Measurements from ENCODE around the gene SLC29A4.

Gene SLC29A4

DNA sequence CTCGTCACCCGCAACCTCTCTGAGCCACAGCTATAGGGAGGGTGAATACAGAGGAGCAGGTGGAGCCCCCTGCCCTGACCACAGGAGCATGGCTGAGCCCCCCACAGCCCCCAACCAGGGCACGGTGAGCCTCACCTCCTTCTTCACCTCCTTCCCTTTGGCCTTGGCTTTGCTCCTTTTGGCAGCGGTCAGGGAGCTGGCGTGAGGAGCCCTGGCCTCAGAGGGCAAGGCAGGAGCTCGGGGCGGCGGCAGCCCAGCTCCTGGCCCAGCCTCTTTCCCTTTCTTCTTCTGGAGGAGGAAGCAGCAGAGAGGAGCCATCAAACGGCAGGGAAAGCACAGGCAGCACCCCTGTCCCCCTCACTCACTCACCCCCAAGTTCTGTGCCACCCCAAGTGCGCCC lies 42.2 kb downstream of the SLC29A4 start:
- no peak for DNase-seq (ENCODE audit: low read depth)

DNA sequence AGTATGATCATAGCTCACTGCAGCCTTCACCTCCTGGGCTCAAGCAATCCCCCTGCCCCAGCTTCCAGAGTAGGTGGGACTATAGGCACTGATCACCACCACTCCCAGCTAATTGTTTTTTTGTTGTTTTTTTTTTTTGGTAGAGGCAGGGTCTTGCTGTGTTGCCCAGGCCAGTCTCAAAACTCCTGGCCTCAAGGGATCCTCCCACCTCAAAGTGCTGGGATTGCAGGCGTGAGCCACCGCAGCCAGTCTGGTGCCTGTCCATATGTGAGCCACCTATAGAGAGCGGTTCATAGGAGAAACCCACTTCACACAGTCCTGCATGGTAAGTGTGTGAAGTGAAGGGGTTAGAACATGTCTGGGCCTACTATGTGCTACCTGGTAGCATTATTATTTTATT lies 47.5 kb downstream of the SLC29A4 start:
- no peak for DNase-seq (ENCODE audit: low read depth)

DNA sequence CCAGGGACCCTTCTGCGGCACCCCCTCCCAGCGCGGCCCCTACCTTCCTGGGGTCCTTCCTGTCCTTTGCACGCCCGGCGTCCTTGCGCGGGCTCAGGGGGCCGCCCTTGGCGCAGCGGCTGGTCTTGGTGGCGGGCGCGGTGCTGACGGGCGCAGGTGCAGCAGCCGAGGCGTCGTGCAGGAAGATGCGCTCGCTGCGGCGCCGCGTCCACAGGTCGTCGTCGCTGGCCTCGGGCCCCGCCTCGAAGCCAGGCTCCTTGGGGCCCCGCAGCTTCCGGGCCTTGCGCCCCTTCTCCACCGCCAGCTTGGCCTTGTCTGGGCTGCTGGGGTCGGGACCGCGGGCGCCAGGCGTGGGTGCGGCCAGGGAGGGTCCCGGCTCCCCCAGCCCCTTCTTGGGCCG lies 49.8 kb downstream of the SLC29A4 start:
- no peak for DNase-seq (ENCODE audit: low read depth)

DNA sequence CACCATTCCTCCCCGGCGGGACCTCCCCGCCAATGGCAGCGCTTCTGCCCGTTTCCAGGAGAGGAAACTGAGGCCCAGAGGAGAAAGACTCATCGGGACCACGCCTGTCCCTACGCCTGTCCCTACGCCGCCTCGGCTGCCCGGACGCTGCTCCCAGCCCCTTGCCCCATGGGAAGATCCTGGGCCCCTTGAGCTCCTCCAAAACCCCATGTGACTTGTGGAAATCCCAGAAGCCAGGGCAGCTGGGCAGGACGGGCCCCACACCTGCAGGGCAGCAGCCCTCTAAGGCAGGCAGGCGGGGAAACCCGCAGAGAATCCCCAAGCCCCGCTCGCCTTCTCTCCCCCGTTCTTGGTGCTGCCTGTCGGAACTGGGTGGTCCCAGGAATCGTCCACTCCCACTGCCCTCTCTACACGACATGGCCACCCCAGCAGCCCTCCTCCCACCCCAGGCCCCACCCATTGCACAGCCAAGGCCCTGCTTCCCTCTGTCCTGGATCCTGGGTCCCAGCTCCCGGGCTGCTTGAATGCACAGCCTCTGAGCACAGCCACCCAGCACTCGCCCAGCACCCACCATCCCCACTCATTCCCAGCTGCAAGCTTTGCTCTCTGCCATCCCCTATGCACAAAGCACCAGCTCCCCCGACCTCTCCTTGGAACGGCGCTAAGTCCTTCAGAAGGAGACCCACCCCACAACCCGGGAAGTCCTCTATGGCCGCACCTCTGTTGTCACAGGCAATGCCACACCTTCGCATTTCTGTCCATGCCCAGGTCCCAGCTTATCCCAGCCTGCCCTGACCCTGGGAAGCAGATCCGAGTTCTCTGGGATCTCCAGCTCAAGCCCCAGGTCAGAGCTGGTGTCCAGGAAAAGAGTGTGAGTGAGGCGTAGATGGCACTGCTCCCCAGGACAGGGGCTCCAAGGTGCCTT lies 50.6 kb downstream of the SLC29A4 start:
- DNase-seq (ENCODE audit: low read depth): no peak

DNA sequence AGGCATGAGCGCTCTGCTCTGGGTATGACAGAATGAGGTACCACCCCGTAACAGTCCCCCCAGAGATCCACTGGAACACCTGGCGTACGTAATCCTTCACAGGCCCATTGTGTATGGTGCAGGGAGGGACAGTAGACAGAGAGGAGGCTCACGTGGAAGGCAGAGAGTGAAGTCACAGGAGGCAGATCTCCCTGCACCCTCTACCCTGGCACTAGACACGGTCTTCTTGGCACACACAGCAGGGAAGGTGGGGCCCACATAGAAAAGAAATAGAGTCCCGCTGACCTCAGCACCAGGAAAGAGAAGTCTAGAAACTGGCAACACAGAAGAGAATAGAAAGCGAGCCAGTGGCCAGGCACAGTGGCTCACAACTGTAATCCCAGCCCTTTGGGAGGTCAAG lies 51.9 kb downstream of the SLC29A4 start:
- no peak for DNase-seq (ENCODE audit: low read depth)

DNA sequence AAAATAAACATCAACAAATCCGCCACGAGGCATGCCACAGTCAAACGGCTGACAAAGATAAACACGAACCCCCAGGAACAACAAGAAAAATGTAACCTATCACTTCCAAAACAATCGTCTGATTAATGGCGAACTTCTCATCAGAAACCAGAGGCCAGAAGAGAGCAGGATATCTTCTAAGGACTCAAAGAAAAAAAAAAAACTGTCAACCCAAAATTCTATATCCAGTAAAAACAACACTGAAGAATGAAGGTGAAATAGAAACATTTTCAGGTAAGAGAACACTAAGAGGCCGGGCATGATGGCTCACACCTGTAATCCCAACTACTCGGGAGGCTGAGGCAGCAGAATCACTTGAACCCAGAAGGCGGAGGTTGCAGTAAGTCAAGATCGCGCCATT lies 54.3 kb downstream of the SLC29A4 start:
- DNase-seq (ENCODE audit: low read depth): no peak

DNA sequence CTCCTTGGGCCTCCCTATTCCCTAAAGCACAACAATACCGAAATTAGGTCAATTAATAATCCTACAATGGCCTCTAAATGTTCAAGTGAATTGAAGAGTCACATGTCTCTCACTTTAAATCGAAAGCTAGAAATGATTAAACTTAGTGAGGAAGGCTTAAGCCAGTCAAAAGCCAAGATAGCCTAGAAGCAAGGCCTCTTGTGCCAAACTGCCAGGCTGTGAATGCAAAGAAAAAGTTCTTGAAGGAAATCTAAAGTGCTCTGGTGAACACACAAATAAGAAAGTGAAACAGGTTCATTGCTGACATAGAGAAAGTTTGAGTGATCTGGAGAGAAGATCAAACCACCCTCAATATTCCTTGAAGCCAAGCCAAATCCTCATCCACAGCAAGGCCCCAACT lies 57.2 kb downstream of the SLC29A4 start:
- DNase-seq (ENCODE audit: low read depth): no peak

DNA sequence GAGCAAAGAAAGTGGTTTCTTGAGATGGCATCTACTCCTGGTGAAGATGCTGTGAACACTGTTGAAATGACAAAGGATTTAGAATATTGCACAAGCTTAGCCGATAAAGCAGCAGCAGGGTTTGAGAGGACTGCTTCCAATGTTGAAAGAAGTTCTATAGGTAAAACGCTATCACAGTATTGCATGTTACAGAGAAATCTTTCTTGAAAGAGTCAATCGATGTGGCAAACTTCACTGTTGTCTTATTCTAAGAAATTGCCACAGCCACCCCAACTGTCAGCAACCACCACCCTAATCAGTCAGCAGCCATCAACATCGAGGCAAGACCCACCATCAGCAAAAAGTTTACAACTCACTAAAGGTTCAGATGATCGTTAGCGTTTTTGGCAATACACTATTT lies 59.9 kb downstream of the SLC29A4 start:
- DNase-seq (ENCODE audit: low read depth): no peak

DNA sequence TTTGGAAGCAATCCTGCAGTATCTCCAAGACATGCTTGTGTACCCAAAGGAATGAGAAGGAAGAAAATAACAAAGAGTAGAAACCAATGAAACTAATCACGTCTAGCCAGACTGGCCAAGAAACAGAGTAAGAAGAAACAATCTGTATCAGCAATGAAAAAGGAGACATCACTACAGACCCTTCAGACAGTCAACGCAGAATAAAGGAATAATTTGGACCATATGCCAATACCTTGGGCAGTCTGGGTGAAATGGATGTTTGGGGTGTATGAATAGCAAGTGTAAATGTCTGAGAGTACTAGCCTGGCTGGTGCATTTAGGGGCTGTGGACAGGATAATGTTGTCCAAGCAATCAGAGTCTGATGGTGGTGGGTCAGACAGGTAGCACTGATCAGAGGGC lies 61.1 kb downstream of the SLC29A4 start:
- no peak for DNase-seq (ENCODE audit: low read depth)

DNA sequence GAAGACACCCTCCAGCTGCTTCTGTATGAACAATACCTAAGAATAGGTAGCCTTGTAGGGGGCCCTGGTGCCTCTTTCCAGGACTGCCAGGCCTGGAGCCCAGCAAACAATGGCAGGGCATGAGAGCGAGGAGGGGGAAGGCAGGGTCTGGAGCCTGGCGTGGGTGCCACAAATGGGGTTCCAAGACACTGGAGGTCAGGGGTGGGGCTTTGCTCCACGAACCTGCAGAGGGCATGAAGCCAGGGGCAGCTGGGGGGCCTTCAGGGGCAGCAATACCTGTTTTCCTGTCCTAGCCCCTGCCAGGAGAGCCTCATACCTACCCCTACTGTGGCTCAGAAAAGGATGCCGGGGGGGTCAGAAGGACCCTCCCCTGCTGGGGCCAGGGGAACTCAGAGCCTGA lies 61.6 kb downstream of the SLC29A4 start:
- no peak for DNase-seq (ENCODE audit: low read depth)

DNA sequence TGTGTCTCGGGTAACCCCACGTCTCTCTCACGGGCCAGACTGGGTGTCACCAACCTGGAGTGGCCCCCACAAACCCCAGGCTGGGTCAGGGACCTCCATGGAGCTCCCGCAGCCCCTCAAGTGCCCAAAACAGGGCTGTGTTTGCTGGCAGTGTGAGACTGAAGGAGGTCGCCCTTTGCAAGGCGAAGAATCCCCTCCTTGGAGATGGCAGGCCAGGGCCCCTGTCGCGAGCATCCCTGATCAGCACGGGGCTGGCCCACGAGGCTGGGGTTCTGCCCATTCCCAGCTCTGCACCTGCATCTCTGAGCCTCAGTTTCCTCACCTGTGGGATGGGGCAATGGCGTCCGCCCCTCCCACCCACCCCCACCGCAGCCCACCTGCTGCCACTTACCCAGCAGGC lies 62.4 kb downstream of the SLC29A4 start:
- DNase-seq (ENCODE audit: low read depth): no peak

DNA sequence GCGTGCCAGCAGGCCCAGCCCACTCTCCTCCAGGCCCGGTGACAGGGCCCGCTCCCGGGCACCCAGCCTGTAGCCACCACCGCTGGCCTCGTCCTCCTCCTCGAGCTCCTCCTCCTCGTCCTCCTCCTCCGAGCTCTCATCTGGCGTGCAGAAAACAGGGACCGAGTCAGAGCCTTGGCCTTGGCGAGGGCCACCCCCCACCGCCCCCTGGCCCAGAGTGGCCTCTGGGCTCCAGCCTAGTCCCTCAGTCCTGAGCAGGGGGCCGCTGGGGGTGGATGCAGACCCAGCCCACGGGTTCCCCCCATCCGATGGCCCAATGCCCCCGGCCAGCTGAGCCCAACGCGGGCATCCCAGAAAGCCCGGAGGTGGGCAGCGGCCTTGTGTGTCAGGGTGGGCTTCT lies 62.9 kb downstream of the SLC29A4 start:
- no peak for DNase-seq (ENCODE audit: low read depth)

DNA sequence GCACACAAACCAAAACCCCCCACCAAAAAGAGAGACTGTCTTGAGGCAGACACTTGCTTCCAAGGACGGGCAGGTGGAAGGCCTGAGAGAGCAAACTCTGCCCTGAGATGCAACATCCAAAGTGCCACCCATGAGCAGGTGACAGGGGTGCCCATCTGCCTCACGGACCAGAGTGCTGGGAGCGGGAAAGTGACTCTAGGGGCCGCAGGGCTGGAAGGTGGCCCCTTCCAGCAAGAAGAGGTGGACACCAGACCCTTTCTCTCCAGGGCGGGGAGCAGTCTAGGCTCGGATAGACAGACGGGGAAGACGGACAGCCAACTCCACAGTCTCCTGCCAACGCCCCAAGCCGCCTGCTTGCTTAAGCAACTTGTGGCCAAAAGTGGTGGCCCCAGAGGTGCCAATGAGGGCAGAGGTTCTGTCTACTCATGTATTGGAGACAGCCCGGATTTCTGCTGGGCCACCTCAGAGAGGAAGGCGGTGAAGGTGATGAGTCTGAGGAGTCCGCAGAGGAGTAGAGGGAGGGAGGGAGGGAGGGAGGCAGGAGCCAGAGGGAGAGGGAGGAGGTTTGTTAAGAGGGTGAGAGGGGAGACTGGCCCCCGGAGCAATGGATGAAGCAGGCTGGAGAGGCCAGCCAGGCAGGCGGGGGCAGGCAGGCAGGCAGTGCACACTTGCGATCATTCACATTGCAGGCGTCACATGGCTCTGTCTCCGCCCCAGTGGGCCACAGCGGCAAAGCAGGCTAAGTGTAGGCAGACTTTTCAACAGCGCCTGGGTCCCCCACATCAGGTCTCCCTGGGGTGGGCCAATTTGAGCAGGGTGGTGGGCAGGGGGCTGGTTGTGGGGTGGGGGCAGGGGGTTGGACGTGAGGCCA lies 65.6 kb downstream of the SLC29A4 start:
- DNase-seq (ENCODE audit: low read depth): no peak

DNA sequence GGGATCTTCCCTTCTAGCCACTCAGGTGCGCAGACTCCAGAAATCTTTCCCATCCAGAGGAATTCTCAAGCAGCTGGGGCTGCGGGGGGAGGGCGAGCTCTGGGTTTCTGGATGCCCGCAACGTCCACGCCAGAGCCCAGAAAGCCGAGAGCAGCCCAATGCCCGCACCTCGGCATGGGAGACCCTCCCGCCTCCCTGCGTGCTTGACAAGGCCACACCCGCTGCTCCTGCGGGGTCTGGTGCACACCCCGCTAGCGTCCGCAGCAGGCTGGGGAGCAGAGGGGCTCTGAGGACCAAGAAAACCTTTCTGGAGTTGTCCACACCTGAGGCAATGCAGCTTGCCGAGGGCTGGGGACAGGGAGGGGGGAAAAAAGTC lies 66.2 kb downstream of the SLC29A4 start:
- DNase-seq (ENCODE audit: low read depth): no peak

DNA sequence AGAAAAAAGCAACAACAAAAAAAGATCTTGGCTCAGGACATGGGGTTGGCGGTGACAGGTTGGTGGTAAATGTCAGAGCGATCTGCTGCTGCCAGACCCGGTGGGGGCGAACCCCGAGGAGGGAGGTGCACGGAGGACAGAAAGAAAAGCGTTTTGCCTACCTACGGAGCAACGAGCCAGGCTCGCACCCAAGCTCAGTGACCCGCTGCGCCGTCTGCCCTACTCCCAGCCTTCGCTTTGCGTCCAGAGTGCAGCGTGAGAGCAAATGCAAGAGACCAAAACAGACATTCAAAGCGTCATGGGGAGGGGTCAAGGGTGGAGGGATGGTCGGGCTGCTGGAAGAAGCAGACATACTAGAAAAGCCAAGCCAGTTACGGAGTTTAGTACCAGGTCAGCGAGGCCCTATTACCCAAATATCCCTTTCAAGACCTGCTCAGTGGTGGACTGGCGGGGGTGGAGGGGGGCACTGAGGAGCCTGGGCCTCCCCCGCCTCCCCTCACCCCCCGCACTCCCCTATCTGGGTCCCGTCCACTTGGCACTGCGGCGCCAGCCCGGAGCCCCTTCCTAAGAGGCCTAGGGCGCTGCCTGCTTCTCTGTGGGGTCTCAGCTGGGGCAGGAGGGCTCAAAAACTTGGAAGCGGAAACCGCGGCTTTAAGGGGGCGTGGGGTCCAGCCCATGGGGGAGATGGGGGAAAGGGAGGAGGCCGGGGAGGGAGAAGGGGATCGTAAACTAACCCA lies 66.9 kb downstream of the SLC29A4 start:
- no peak for DNase-seq (ENCODE audit: low read depth)

DNA sequence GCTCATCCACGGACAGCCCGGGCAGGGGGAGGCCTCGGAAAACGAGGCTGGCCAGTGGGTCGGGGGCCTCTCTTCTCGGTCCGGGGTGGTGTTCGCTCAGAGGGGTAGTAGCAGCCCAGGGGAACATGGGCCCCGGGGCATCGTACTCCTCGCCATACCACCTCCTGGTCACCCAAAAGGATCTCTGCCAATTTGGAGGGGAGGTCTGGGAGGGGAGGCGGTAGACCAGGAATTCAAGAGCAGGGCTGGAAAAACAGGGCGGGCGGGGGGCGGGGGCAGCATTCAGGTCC lies 67.4 kb downstream of the SLC29A4 start:
- no peak for DNase-seq (ENCODE audit: low read depth)

DNA sequence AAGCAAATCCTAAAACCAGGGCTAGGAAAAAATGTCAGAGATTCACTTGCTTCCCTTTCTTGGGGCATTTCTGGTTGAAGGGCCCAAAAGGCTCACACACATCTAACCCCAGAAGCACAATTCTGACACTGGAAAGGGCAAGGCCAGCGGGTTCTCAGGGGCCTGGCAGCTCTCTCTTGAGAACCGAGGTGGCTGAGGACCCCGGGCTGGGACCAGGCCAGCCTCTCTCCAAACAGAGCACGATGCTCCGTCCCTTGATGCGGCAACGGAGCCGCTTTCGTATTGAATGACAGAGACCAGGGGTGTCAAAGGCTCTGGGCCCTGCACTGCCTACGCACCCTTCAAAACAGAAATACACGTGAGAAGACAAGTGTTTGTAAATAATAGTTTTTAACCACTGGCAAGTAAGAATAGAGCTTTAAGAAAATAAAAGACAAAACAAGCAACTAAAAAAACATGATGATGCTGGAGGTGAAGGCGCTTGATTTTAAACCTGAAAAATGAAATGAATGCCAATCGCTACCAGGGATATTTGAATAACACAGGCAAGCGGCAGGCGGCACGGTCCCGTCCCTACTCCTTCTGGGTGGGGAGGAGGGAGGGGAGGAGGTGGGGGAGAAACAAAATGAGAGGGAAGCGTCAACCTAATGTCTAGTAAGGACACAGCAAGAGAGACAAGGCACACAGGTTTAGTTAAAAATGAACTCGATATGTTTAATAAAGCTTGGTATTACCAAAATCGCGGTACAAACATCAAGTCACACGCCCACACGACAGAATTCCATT lies 68.0 kb downstream of the SLC29A4 start:
- no peak for DNase-seq (ENCODE audit: low read depth)

DNA sequence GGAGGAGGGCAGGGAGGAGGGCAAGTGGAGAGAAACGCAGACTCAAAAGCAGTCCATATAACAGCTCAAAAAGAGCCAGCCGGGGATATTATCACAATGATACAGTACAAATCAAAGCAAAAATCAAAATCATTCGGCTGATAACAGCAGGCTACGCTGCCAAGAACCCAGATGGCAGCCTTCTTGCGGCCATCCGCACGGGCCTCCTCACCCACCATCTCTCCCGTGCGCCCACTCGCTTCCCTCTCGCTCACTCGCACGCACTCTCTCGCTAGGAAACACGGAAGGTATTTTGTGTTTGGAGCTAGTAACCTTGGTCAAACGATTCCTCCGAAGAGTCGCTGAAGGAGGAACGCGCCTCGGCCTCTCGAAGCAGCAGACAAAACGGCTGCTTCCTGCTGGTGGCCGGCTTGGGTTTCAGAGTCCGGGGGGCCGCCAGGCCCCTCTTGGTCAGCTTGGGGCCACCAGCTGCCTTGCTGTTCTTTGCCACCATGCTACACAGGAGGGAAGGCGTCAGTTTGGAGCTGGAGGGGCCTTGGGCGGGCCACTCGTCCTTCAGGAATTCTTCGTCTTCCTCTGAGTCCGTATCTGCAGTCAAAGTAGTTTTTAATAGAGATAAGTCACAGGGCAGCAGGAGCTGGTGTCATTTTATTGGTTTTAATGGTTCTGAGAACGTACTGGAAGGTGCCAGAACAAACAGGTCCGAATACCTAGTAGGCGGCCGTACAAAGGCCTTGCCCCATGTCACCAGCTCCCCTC lies 68.9 kb downstream of the SLC29A4 start:
- DNase-seq (ENCODE audit: low read depth): no peak

DNA sequence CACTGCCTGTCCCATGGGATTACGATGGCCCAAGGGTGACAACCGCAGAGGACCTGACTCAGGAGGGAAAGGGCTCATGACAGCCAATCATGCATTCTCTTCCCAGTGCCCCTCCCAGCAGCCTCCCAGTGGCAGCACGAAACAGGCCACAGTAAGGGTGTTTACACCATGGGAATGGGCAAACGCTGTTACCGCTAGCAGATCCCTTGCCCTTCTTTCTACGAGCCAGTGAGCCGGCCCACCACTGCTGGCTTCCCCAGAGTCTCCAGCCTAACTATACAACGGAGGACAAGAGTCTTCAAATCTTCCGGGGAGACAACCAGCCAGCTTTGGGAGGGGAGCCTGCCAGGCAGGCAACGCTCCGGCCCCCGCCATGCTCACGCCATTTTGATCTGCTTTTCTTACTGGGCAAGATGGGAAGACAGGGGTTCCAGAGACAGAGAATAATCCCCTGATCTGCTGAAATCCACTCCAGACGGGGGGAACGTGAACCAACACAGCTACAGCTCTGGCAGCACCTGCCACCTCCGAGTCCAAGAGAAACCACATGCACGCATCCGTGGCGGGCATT lies 69.8 kb downstream of the SLC29A4 start:
- DNase-seq (ENCODE audit: low read depth): no peak

DNA sequence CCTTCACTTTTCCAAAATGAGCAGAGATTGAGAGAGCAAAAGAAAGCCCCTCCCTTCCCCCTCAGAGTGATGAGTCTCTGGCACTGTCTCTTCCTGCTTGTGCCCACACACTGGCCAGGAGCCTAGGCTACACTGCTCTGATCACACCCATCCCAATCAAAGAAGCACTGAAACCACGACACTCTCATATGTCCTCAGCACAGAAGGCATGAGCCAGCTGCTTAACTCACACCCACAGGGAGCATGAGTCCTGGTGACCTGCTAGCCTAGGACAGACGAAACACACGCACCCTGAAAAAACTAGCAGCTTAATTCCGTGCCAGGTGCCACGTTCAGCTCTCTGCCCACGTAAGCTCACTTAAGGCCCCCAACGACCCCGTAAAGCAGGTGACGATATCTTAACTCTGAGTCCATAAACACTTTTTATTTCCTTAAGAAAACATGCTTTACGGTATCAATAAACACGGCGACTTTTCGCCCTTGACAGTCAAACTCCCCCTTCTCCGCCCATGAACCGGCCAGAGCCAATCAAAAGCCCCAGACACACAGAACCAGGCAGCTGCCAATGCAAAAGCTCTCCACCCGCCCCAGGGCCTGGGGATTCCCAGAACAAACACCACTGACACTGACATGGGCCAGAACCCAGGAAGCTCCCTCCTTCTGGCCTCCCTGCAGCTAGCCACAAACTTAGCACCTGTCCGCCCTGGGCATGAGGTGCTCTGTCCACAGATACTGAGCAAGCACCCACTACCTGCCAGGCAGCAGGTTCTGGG lies 71.9 kb downstream of the SLC29A4 start:
- DNase-seq (ENCODE audit: low read depth): peak; percentile 33

Data from GM04503 (cell line).